ENCODE data around the gene MGAT3. TPM values are rescaled to one million over a fixed set of nuclear protein-coding genes. Genes with fewer than 3 reads are reported as not detected.

Gene MGAT3
- polyA plus RNA-seq, 1 donor from 2014 or later: 29.1 TPM

GRCh38 chr22:39526736-39527171 is 69.9 kb downstream of the MGAT3 start:
- Histone ChIP-seq H3K4me2 (ENCODE audit: low read length) (no peak overlapping the region), H3K4me3 (ENCODE audit: low read length) (no peak overlapping the region), H3F3A (ENCODE audit: insufficient read depth, low read length, poor library complexity, severe bottlenecking) (no peaks in the 10 kb centered on the region), H3K9me3 (ENCODE audit: low read length) (no peaks in the 10 kb centered on the region), H2AFZ (ENCODE audit: low read depth, low read length) (no peak overlapping the region), H3K9ac (ENCODE audit: low read length) (no peak overlapping the region), H4K20me1 (ENCODE audit: insufficient read depth) (peaks cover 33% of the 10 kb centered on the region), H3K27ac (ENCODE audit: low read length) (no peak overlapping the region), H3K79me2 (replicated peaks; ENCODE audit: insufficient read depth, low read length) (peaks cover 56% of the 10 kb centered on the region), H3K27me3 (ENCODE audit: insufficient read depth, low read depth, low read length) (no peaks in the 10 kb centered on the region), H3K9me2 (ENCODE audit: insufficient read depth, low read length) (no peaks in the 10 kb centered on the region), H3K36me3 (ENCODE audit: insufficient read depth, low read length) (no peaks in the 10 kb centered on the region)
- no peak for TF ChIP-seq EP300 (conservative IDR thresholded peaks at IDR 0.05; ENCODE audit: poor library complexity, severe bottlenecking)
- no peak for TF ChIP-seq RAD21 (conservative IDR thresholded peaks at IDR 0.05)

GRCh38 chr22:39527481-39527961 is 70.7 kb downstream of the MGAT3 start:
- no peaks in the 10 kb centered on the region for H3K36me3 ChIP-seq (ENCODE audit: insufficient read depth, low read length)
- no peak overlapping the region for H2AFZ ChIP-seq (ENCODE audit: low read depth, low read length)
- no peaks in the 10 kb centered on the region for H3K9me2 ChIP-seq (ENCODE audit: insufficient read depth, low read length)
- no peak overlapping the region for H3K4me2 ChIP-seq (ENCODE audit: low read length)
- no peaks in the 10 kb centered on the region for H3F3A ChIP-seq (ENCODE audit: insufficient read depth, low read length, poor library complexity, severe bottlenecking)
- no peak overlapping the region for H3K9ac ChIP-seq (ENCODE audit: low read length)
- H4K20me1 ChIP-seq (ENCODE audit: insufficient read depth): peaks cover 31% of the 10 kb centered on the region
- TF ChIP-seq POLR2AphosphoS5 (IDR thresholded peaks at IDR 0.05) (no peak), TAF1 (IDR thresholded peaks at IDR 0.05; ENCODE audit: low read depth) (no peak), EP300 (conservative IDR thresholded peaks at IDR 0.05; ENCODE audit: poor library complexity, severe bottlenecking) (no peak), CTCF (IDR thresholded peaks at IDR 0.05; ENCODE audit: poor library complexity, severe bottlenecking) (no peak), EZH2 (IDR thresholded peaks at IDR 0.05; ENCODE audit: borderline replicate concordance, insufficient read depth, low read length, poor library complexity, severe bottlenecking) (no peak), RAD21 (conservative IDR thresholded peaks at IDR 0.05) (no peak), SMC3 (conservative IDR thresholded peaks at IDR 0.05; ENCODE audit: poor library complexity) (no peak), MXI1 (conservative IDR thresholded peaks at IDR 0.05; ENCODE audit: poor library complexity, severe bottlenecking) (no peak), REST (IDR thresholded peaks at IDR 0.05; ENCODE audit: borderline replicate concordance) (no peak)
- no peak overlapping the region for H3K27ac ChIP-seq (ENCODE audit: low read length)
- no peaks in the 10 kb centered on the region for H3K9me3 ChIP-seq (ENCODE audit: low read length)
- peaks cover 55% of the 10 kb centered on the region for H3K79me2 ChIP-seq (replicated peaks; ENCODE audit: insufficient read depth, low read length)
- no peak overlapping the region for H3K4me3 ChIP-seq (ENCODE audit: low read length)
- no peaks in the 10 kb centered on the region for H3K27me3 ChIP-seq (ENCODE audit: insufficient read depth, low read depth, low read length)

Measured in neural cell (in vitro differentiated cells).